Measurements from ENCODE around the gene STAT2.
"Not testable (repeated sequence)": the region's sequence is repeated elsewhere in the genome, so short reads cannot be mapped to it uniquely, and the experiment has no call there.

STAT2 gene

DNA sequence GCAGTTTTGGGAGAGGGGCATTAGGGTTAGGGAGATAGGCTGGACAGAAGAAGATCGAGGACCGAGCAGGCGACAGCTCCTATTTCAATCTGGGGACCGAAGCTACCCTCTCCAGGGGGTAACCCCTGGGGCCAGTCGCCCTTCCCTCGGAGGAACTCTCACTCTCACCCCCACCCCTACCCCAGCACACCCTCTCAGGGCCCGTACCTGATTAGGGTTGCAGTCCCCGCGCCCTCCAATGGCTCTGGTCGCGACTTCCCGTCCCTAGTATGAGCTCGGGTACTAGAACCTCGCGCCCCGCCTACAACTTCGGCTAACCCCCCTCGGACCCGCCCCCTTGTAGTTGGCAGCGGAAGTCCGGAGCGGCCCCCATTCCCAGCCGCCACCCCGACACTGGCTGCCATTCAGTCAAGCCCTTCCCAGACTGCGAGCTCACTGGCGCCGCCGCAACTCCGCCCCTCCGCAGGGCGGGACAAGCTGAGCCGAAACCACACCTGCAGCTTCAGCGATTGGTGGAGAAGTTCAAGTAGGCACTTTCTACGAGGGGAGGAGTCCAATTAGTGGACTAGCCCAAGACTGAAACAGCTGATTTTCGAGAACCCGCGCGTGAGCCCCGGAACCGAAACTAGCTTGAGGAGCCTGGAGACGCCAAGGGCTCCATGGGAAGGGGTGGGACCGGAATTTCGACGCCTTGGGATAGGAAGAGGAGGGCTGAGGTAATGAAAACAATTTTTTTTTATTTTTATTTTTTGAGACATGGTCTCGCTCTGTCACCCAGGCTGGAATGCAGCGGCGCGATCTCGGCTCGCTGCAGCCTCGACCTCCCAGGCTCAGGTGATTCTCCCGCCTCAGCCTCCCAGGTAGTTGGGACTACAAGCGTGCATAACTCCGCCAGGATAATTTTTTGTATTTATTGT lies at the start of gene STAT2:
TSS of gene STAT2 (minus strand) at position 257 of the 917 bp plus-strand sequence. CDS start 3,536 bp downstream, outside the sequence.
- DNase-seq = peak; percentile 99 to 100 (median 100)

DNA sequence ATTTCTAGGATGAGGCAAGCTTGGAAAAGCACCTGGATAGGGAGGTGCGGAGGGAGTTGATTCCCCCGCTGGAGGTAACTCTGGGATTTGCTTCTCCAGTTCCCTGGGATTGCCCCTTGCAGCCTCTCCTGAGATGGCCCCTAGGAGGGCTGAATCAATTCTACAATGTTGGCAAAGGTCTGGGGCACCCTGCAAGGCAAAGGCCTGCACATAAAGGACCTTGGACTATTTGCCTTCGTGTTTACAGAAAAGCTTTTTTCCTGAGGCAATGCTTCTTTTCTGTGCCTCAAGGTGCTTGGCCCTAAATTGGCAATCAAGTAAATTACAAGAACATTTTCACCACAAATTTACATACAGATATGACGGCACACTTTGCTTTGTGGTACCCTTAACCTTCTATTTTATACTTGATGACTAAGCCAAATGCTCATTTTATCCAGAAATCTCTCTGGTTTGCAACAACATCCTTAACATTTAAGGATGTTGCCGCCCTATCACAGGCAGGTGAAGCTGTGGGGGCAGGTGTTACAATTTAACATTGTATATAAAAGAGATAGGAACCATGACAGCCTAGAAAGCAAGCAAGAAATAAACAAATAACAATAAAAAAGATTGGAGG lies 49.0 kb upstream of the STAT2 start:
- DNase-seq = no peak

DNA sequence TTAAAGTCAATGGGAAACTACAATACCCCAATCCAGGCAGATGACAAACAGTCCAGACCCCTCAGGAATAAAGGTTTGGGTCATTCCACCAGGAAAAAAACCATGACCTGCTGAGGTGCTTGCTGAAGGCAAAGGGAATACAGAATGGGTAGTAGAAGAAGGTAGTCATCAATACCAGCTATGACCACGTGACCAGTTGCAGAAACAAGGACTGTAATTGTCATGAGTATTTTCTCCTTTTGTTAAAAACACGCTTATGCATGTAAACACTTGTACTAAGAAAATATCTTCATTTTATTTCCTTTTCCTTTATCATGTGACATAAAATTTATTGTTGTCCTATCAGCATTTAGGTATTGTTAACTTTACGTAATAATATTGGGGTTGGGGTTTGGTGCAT lies 44.3 kb upstream of the STAT2 start:
- DNase-seq = not testable (repeated sequence)

DNA sequence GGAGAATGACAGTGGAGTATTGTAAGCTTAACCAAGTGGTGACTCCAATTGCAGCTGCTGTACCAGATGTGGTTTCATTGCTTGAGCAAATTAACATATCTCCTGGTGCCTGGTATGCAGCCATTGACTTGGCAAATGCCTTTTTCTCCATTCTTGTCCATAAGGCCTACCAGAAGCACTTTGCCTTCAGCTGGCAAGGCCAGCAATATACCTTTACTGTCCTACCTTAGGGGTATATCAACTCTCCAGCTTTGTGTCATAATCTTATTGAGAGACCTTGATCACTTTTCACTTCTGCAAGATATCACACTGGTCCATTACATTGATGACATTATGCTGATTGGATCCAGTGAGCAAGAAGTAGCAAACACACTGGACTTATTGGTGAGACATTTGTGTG lies 41.7 kb upstream of the STAT2 start:
- not testable (repeated sequence) for DNase-seq

DNA sequence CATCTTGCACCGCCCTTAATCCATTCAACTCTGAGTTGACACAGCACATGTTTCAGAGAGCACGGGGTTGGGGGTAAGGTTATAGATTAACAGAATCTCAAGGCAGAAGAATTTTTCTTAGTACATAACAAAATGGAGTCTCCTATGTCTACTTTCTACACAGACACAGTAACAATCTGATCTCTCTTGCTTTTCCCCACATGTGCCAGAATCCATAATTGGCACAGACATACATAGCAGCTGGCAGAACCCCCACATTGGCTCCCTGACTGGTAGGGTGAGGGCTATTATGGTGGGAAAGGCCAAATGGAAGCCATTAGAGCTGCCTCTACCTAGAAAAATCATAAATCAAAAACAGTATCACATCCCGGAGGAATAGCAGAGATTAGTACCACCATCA lies 41.2 kb upstream of the STAT2 start:
- DNase-seq = not testable (repeated sequence)

DNA sequence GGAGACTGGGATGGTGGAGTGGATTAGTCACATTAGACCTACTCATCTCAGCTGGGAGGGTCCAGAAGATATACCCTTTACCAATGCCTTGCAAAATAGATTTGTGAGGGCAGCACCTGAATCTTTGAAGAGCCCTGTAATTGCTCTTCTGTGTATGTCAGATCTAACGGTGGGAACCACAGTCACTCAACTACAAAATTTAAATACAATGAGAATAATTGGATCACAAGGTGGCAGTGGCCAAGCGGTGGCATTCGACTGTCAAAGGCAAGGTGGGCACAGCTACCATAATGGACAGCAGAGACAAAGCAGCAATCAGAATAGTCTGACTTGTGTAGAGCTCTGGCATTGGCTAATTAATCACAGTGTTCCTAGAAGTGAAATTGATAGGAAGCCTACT lies 39.6 kb upstream of the STAT2 start:
- not testable (repeated sequence) for DNase-seq

DNA sequence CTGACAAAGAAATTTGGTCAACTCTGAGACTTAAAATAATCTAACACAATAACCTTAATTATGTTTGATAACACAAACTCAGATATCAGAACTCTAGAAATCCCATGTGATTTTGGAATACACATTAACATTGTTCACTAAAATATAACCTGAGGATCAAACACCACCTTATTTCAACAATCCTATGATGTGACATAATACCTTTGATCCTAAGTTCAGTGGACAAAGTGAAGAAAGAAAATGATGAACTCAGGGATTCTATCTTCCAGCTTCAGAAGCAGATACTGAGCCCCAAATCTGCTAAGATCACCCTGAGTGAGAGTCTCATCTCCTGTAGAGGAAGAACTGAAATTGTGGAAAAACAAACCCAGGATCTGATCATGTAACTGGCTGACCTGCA lies 38.4 kb upstream of the STAT2 start:
- no peak for DNase-seq

DNA sequence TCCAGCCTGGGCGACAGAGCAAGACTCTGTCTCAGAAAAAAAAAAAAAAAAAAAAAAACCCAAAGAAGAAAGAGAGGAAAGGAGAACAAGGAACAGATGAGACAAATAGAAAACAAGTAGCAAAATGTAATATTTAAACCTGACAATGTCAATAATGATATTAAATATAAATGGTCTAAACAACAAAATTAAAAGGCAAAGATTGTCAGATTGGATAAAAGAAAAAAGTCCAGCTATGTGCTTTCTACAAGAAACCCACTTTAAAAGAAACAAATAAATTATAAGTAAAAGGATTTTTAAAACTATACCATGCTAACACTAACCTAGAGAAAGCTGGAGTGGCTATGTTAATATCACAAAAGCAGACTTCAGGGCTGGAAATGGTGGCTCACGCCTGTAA lies 32.4 kb upstream of the STAT2 start:
- no peak for DNase-seq

DNA sequence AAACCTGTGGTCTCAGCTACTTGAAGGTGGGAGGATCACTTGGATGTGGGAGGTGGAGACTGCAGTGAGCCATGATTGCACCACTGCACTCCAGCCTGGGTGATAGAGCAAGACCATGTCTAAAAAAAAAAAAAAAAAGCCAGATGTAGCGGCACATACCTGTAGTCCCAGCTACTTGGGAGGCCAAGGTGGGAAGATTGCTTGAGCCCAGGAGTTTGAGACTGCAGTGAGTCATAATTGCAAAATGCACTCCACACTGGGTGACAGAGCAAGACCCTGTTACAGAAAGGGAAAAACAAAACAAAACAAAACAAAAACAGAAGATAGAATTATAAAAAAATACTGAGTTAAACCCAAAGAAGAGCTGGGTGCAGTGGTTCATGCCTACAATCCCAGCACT lies 31.8 kb upstream of the STAT2 start:
- DNase-seq = no peak

DNA sequence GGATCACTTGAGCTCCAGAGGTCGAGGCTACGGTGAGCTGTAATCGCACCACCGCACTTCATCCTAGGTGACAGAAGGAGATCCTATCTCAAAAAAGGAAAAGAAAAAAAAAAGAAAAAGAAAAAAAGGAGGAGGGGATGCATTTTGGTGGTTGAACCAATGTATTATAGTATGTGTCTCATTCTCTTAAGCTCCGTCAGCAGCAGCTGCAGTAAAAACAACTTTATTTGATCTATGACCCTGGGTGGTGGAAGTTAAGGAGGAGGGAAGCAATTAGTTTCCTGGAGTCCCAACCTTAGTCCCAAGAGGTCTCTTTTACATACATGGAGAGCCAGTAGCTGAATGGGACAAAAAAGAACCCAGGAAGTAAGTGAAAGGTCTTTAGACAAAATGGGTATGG lies 29.5 kb upstream of the STAT2 start:
- DNase-seq = no peak

DNA sequence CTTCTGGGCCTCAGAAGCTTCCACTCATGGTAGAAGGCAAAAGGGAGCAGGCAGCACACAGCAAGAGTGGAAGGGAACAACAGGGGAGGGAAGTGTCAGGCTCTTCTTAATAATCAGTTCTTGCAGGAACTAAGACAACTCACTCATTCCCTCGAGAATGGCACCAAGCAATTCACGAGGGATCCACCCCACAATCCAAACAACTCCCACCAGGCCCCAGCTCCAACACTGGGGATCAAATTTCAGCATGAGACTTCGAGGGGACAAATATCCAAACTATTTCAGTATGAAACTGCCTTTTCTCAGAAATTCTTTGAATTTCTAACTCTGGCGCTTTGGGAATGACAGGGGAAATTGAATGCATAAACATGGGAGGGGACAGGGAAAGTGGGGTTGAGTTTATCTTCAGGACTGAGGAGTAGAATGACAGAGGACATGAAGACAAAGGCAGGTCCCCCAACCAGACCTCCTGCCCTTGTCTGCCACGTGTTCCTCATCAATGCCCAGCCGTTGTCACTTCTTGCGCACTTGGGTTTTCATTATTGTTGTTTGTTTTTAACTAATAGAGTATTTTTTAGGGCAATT lies 27.3 kb upstream of the STAT2 start:
- DNase-seq = no peak

DNA sequence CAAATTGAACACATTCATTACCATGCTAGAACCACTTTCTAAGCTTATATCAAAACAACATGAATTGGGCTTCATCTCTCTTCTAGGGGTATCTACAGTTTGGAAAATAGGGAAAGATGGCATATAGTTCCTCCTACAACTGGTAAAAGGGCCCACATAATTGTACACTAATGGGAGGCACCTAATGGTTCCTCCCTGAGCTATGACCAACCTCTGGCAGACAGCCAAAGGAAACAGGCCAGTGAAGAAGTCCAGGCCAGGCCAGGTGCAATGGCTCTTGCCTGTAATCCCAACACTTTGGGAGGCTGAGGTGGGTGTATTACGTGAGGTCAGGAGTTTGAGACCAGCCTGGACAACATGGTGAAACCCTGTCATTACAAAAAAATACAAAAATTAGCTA lies 26.0 kb upstream of the STAT2 start:
- no peak for DNase-seq

DNA sequence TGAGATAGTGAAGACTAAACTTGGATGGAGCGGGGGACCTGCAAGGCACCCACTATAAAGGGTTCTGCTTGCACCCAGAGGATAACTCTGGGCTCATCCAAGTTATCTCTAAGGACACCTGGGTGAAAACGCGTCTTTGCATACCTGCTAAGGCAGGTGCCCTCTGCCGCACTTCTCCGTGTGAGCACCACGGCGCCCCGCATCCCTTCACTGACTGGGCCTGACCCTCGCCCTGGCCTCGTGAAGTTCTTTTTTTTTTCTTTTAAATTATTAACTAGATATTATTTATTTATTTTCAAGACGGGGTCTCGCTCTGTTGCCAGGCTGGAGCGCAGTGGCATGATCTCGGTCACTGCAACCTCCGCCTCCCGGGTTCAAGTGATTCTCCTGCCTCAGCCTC lies 22.7 kb upstream of the STAT2 start:
- no peak for DNase-seq

DNA sequence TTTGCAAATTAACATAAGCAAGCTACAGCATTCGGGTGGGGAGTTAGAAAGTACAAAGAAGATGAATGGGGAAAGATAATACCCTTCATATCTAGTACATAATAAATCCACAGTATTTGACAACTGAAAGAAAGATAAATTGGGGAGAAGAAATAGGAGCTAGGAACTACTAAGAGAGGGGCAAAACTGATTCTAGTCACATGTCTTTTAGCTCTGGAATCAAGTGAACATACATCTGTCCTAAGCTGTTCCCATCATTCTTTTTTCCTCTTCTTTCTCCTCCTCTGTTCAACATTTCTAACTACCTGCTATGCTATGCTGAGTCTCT lies 18.0 kb upstream of the STAT2 start:
- no peak for DNase-seq

DNA sequence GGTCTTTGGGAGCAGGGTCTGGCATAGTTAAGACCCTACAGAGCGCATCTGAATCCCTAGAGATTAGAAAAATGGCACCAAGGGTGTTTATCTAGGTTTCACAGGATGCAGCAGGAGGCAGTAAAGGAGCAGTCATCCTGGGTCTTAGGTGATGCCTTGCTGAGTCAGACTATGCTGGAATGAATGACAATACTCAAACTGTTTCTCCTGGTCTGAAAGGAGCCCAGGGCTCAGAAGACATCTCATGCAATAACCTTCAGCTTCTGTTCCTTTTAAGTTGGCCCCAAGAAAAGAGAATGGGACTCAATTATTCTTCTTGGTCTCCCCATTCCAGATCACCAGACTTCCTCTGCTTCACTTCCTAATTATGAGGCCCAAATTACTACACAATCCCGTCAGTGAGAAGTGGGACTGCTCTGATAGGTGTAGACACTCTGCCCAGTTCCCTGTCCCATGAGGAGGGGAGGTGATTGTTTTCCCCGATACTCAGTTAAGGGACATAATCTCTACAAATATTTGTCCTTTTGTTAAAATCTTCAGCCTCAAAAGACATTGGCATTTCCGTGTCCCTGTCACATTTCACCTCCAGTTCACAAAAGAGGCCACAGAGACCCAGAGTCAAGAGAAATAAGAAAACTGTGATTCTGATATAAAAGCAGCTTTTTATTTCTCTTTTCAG lies 17.5 kb upstream of the STAT2 start:
- DNase-seq = peak in 1 of 3 donors; percentile 15

DNA sequence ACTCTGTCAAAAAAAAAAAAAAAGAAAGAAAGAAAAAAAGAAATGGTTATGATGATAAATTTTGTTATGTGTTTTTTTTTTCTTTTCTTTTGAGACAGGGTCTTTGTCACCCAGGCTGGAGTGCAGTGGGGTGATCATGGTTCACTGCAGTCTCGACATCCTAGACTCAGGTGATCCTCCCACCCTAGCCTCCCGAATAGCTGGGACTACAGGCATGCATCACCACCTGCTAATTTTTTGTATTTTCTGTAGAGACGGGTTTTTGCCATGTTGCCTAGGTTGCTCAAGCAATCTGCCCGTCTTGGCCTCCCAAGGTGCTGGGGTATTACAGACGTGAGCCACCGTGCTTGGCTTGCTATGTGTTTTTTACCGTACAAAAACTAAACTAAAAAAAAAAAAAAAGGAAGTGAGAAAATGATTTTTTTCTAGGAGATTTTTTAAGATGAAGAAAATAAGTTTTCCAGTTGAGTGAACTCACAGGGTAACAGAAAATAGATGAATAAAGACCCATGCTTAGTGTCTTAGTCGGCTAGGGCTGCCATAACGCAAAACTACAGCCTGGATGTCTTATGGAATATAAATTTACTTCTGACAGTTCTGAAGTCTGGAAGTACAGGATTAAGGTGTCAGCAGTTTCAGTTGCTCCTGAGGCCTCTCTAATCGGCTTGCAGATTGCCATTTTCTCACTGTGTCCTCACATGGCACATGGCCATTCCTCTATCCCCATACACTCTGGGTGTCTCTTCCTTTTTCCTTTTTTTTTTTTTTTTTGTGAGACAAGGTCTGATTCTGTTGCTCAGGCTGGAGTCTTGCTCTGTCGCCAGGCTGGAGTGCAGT lies 15.9 kb upstream of the STAT2 start:
- no peak for DNase-seq

DNA sequence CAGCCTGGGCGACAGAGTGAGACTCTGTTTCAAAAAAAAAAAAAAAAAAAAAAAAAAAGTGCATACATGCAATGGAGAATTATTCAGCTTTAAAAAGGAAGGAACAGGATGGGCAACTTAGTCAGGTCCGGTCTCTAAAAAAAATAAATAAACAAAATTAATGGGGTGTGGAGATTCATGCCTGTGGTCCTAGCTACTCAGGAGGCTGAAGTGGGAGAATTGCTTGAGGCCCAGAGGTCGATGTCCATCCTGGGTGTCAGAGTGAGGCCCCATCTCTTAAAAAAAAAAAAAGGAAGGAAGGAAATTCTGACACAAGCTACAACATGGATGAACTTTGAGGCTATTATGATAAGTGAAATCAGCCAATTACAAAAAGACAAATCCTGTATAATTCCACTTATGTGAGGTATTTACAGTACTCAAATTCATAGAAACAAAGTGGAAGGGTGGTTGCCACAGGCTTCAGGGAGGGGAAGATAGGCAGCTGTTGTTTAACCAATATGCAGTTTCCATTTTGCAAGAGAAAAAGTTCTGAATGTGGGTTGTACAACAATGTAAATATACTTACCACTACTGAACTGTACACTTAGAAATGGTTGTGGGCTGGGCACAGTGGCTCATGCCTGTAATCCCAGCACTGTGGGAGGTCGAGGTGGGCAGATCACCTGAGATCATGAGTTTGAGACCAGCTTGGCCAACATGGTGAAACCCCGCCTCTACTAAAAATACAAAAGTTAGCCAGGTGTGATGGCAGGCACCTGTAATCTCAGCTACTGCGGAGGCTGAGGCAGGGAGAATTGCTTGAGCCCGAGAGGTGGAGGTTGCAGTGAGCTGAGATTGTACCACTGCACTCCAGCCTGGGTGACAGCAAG lies 15.1 kb upstream of the STAT2 start:
- peak in 1 of 3 donors; percentile 19 for DNase-seq

DNA sequence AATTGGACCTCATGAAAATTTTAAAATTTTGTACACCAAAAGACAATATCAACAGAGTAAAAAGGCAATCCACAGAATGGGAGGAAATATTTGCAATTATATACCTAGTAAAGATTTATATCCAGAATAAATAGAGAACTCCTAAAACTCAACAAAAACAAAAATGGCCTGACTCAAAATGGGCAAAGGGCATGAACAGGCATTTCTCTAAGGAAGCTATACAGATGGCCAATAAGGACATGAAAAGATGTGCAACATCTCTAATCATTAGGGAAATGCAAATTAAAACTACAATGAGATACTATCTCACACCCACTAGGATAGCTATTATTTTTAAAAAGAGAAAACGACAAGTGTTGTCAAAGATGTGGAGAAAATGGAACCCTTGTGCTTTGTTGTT lies 13.6 kb upstream of the STAT2 start:
- DNase-seq = no peak

DNA sequence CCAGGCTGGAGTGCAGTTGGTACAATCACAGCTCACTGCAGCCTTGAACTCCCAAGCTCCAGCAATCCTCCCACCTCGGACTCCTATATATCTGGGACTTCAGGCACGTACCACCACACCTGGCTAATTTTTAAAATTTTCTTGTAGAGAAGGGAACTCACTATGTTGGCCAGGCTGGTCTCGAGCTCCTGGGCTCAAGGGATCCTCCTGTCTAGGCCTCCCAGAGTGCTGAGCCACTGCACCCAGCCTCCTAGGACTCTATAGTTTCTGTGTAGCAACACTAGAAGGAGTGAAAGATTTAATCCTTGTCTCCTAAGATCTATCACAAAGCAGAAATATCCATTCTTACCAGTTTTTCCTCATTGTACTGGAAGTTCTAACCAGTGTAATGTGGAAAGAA lies 7.0 kb upstream of the STAT2 start:
- DNase-seq = no peak

DNA sequence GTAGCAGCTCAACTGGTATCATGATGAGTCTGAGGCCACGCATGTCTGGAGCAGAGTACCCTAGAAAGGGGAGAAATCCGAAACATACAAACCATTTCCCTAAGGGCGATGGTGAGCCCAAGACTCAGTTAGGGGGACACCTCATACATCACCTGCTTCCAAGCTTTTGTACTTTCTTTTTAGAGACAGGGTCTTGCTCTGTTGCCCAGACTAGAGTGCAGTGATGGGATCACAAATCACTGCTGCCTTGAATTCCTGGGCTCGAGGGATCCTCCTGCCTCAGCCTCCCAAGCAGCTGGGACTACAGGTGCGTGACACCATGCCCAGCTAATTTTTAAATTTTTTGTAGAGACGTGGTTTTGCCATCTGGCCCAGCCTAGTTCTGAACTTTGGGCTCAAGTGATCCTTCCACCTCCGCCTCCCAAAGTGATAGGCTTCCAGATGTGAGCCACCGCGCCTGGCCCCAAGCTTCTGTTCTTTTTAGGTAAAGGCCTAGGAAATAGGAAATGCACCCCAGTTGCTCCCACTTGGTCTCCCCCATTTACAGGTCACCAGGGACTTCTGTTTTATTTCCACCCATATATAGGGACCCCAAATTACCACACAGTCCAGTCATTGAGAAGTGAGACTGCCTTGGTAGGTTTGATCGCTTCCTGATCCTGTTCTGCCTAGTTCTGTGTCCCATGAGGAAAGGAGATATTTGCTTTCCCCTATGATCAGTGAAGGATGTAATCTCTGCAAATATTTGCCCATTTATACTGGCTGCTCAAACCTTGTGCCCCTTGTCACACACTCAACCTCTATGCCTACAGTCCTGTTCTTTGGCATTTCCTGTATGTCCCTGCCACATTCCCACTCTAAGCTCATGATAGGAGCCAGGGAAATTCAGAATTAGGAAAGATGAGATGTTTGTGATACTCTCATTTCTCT lies 2.5 kb upstream of the STAT2 start, which contains the start of gene APOF:
TSS of gene APOF (minus strand) at position 728 of the 930 bp plus-strand sequence. CDS start at position 616, 112 bp downstream.
- no peak for DNase-seq
